ENCODE data around the gene NFATC2IP. TPM values are rescaled to one million over a fixed set of nuclear protein-coding genes. Genes with fewer than 3 reads are reported as not detected.

The NFATC2IP gene
- total and polyA plus RNA-seq, 2 of the 4 experiments (the other 2 are of a cell fraction): 10.0 to 29.1 TPM

GRCh38 chr16:28964072-28964471, 13.3 kb downstream of the NFATC2IP start:
- Histone ChIP-seq H3K36me3 (ENCODE audit: control insufficient read depth, insufficient read depth, low read length) (peaks cover 35% of the 10 kb centered on the region), H3K27me3 (ENCODE audit: control insufficient read depth, insufficient read depth, low read length) (no peaks in the 10 kb centered on the region), H4K91ac (ENCODE audit: insufficient read depth, low read depth, low read length) (no peak overlapping the region), H2BK120ac (ENCODE audit: low read depth, low read length) (no peak overlapping the region), H2BK20ac (ENCODE audit: low read depth, low read length) (no peak overlapping the region), H3K14ac (replicated peaks; ENCODE audit: low read depth, low read length) (no peak overlapping the region), H3K4me3 (ENCODE audit: insufficient read depth, low read depth, low read length) (no peak overlapping the region), H2AK9ac (replicated peaks; ENCODE audit: low read depth, low read length, poor library complexity) (no peak overlapping the region), H3K23ac (ENCODE audit: low read depth, low read length) (no peak overlapping the region), H3K9me1 (ENCODE audit: insufficient read depth, low read length) (no peaks in the 10 kb centered on the region), H2AFZ (replicated peaks; ENCODE audit: low read length, poor library complexity) (no peak overlapping the region), H4K5ac (ENCODE audit: low read depth, low read length) (no peak overlapping the region), H2BK5ac (ENCODE audit: low read depth, low read length, poor library complexity, severe bottlenecking) (no peak overlapping the region), H3K4ac (ENCODE audit: low read depth, low read length) (no peak overlapping the region), H3K9me3 (ENCODE audit: control insufficient read depth, insufficient read depth, low read length) (no peaks in the 10 kb centered on the region), H3K4me2 (ENCODE audit: low read depth, low read length) (no peak overlapping the region), H4K20me1 (ENCODE audit: insufficient read depth, low read length) (no peaks in the 10 kb centered on the region; the same call in 1 of the 2 replicates), H3K4me1 (ENCODE audit: control insufficient read depth, insufficient read depth, low read length) (no peaks in the 10 kb centered on the region), H3K56ac (ENCODE audit: extremely low read depth, insufficient read depth, low read length) (no peak overlapping the region), H3K79me1 (ENCODE audit: low read depth in 1 of 2, low read length in 2 of 2) (peaks cover 5 to 7% of the 10 kb centered on the region in 2 experiments; a peak in 3 of 4 replicates), H4K8ac (ENCODE audit: low read depth in 2 of 2, low read length in 2 of 2) (no peak overlapping the region), H2AK5ac (ENCODE audit: low read depth, low read length) (no peak overlapping the region), H3K18ac (ENCODE audit: low read depth, low read length) (no peak overlapping the region), H2BK15ac (ENCODE audit: low read depth, low read length) (no peak overlapping the region), H3K9ac (ENCODE audit: low read depth, low read length) (no peak overlapping the region), H3K27ac (ENCODE audit: insufficient read depth, low read length) (no peak overlapping the region)
- dilution Hi-C loops (cut with HindIII; ENCODE audit: low sequenced_read_pairs, unreplicated experiment): no loop called here
- ATAC-seq (ENCODE audit: low read depth) (no peak), DNase-seq (no peak)
- no CpG with 5 or more reads among the region's 3 CpGs for WGBS, 2 experiments (ENCODE audit: extremely low coverage in 2 of 2, insufficient read length in 1 of 2)
- intact Hi-C loops (cut with micrococcal nuclease): no loop called here
- no TSS peak for BruUV-seq (replicated peaks)
- POLR2A ChIA-PET (ENCODE audit: unreplicated experiment): no interaction called here
- in situ Hi-C loops (cut with MboI; ENCODE audit: low sequenced_read_pairs): loop anchor here (25.0 kb wide), 1 partner anchor 298 kb away; no protein-coding TSS in a partner anchor
- TF ChIP-seq RCOR1 (IDR thresholded peaks at IDR 0.05; ENCODE audit: insufficient replicate concordance, low read length): no peak
- no peak for TF ChIP-seq NFE2L2 (IDR thresholded peaks at IDR 0.05; ENCODE audit: low read depth, low read length)
- no peak for TF ChIP-seq POLR2A (IDR thresholded peaks at IDR 0.05; ENCODE audit: low read depth, low read length)
- no peak for TF ChIP-seq CHD1 (IDR thresholded peaks at IDR 0.05; ENCODE audit: low read depth, low read length)
- TF ChIP-seq MXI1 (IDR thresholded peaks at IDR 0.05; ENCODE audit: borderline replicate concordance, low read depth, low read length): no peak
- TF ChIP-seq CTCF (conservative IDR thresholded peaks at IDR 0.05; ENCODE audit: low read depth, low read length): no peak
- TF ChIP-seq FOS (IDR thresholded peaks at IDR 0.05; ENCODE audit: low read depth, low read length): no peak
- TF ChIP-seq USF2 (IDR thresholded peaks at IDR 0.05; ENCODE audit: low read depth, low read length): no peak
- no peak for TF ChIP-seq RFX5 (IDR thresholded peaks at IDR 0.05; ENCODE audit: low read depth, low read length)
- TF ChIP-seq SMC3 (IDR thresholded peaks at IDR 0.05; ENCODE audit: low read depth, low read length): no peak
- no peak for TF ChIP-seq RAD21 (IDR thresholded peaks at IDR 0.05; ENCODE audit: low read length)
- no peak for TF ChIP-seq MAFK (IDR thresholded peaks at IDR 0.05; ENCODE audit: low read depth, low read length)
- TF ChIP-seq MAZ (IDR thresholded peaks at IDR 0.05; ENCODE audit: borderline replicate concordance, low read depth, low read length): no peak
- TF ChIP-seq BHLHE40 (IDR thresholded peaks at IDR 0.05; ENCODE audit: low read depth, low read length): no peak
- no peak for TF ChIP-seq CEBPB (IDR thresholded peaks at IDR 0.05; ENCODE audit: low read depth, low read length)
- TF ChIP-seq ELK1 (IDR thresholded peaks at IDR 0.05; ENCODE audit: borderline replicate concordance, low read depth, low read length): no peak
- CTCF ChIA-PET: no interaction called here
